Stimulated activated CD4-positive, alpha-beta T cell treated with anti-CD3 and anti-CD28 coated beads, Interleukin-2, amount 100 ng/mL, for 48 hours (primary cell): Measurements from ENCODE around the gene FBN1.

Source experiments
- DNase-seq, 2 donors: peaks; one replicate each; pipeline ENCODE4 v3.0.0-alpha.2; 2020

FBN1 gene

DNA sequence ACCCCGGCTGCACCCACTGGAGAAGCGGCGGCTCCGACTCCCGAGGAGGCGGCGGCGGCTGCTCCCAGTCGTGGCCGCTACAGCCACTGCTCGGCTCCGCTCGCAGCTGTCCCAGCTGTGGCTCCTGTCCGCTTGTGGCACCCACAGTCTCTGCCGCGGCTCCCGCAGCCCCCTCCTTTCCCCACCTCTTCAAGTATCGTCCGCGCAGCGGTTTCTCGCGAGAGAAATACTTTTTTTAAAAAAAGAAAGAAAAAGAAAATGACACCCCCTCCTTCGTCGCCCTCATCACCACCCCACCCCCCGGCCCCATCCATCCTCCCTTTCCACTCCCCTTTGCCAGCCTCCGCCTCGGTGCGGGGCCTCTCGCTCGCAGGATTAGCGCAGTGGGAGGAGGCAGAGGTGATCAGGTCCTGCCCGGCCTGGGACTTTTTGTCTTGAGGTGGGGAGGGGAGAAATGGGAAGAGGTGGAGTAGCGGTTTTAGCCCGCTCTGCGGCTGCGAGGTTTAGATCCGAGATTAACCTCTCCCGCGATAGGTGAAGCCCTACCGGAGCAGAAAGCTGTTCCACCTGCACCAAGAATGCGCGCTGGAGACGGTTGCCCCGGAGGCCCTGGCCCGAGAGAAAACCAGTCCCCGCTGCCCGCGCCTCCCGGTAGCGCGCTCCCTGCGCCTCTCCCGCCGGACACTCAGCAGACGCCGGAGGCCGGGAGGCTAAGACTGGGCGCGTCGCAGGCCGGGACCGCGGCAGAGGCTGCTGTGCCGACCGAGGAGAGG lies at the start of gene FBN1:
Gene FBN1 (minus strand): TSS at position 152 of the 773 bp plus-strand sequence. CDS start 940 bp downstream, outside the sequence.
- DNase-seq = no peak

- DNase-seq = no peak
These were observed 48.0 kb upstream of the FBN1 start for GRCh38 chr15:48693484-48693883.

GRCh38 chr15:48688493-48688892 lies 43.0 kb upstream of the FBN1 start:
- DNase-seq = no peak

DNA sequence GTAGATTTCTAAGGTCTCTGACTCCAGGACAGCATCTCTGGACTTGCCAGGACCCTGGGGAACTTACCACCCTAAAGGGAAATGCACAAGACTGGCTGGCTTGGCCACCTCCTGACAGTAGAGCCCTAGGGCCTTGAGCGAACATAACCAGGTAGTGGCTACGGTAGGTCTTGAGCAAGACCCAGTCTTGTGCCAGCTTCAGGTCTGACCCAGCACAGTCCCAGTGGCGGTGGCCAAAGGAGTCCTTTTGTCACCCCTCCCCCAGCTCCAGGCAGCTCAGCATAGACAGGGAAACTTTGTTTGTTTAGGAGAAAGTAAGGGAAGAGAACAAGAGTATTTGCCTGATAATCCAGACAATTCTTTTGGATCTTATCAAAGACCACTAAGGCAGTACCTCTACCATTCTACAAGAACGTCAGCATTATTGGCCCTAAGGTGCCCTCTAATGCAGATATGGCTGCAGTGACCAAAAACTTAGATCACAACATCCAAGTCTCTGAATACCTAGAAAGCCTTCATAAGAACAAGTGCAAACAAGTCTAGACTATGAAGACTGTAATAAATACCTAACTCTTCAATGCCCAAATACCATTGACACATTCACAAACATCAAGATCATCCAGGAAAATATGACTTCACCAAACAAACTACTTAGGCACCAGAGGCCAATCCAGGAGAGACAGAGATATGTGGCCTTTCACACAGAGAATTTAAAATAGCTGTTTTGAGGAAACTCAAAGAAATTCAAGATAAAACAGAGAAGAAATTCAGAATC lies 38.7 kb upstream of the FBN1 start:
- DNase-seq = no peak

GRCh38 chr15:48682942-48683651 lies 37.6 kb upstream of the FBN1 start:
- no peak for DNase-seq

- no peak for DNase-seq
These were observed 35.8 kb upstream of the FBN1 start for GRCh38 chr15:48681353-48681752.

GRCh38 chr15:48680841-48681240 lies 35.3 kb upstream of the FBN1 start:
- DNase-seq = no peak

- DNase-seq = no peak
These were observed 34.4 kb upstream of the FBN1 start for GRCh38 chr15:48679952-48680351.

- DNase-seq = no peak
These were observed 33.3 kb upstream of the FBN1 start for GRCh38 chr15:48678851-48679250.

DNA sequence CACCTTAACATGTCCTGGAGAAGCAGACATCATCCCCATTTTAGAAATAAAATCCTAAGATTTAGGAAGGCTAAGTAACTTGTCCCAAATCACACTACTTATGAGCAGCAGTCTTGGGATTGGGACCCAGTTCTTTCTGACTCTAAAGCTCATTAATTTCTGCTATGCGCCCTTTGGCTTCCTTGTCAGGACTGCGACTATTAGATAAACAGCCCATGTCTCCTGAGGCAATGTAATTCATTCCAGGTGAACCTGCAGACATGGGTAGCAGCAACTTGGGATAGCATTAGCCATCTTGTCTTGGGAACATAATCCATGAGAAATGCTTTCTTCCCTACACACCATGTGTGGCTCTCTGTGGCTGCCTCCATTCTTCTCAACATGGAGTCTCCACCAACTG lies 32.3 kb upstream of the FBN1 start:
- no peak for DNase-seq

- no peak for DNase-seq
These were observed 29.9 kb upstream of the FBN1 start for GRCh38 chr15:48675436-48675835.

GRCh38 chr15:48674876-48675275 lies 29.4 kb upstream of the FBN1 start:
- no peak for DNase-seq

DNA sequence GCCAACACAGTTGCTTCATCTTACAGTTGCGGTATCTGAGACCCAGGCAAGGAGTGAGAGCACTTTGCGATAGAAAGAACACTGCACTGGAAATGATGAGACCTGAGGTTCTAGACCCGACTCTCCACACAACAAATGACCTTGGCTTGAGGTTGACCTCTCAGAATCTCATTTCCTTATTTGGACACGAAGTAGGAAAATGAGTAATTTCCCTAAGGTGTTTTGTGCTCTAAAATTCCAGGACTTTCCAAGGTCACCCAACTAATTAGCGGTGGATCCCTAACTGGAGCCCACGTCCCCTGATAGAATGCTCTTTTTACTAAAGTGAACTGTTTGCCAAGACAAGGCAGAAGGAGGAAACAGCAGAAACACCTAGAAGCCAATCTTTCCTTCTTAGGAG lies 26.7 kb upstream of the FBN1 start:
- no peak for DNase-seq

DNA sequence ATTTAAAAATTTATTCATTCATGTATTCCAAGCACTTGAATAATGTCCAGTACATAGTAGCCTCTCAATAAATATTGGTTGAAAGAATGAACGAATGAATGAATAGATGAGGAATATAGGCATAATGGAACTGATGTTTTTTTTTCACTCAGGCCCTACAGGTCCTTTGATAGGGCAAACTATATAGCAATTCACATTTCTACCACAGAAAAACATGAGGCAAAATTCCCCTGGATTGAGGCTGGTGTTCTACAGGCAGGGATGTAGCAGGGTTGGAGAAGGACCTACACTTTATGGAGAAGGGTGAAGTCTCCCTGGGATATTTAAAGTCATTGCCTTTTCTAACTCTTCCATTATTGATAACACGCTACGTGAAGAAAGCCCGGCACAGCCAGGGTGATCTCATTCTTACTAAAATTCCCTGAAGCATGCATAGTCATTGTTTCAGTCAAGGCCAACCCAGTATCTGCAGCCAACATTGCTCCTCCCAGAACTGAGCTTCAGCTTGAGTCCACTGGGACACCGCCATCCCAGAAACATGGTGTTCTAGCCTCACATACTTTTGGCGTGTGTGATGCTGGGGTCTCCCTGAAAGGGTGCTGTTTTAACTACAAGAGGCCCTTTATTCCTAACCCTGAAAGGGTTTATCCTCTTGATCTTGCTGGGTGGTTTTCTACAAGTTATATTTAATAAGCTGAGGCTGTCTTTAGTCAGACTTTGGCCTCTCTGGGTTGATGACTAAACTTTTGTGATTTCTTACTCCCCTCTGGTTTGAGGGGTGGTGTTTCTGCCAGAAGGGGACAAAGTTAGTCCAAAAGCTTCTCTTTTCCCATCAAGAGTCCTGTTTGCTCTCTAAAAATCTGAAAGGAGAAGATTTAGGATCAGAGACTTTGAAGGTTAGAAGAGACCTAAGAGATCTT lies 25.9 kb upstream of the FBN1 start:
- no peak for DNase-seq

DNA sequence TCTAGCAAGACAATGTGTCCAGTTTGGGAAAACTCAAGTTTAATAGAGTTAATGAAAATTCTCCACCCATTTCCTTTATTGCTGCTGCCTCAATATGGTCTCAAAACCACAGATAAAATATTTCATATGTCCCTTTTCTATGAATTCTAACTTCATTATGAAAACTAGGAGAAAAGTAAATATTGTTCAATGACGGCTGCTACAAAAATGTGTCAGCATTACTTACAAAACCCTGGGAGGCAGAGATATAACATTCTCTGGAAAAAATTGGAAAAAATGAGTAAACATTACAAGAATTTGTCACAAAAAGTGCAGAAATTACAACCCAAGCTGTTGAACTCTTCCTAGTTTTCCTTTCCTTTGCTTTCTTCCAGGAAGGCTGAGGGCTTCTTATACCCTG lies 22.2 kb upstream of the FBN1 start:
- DNase-seq = no peak

DNA sequence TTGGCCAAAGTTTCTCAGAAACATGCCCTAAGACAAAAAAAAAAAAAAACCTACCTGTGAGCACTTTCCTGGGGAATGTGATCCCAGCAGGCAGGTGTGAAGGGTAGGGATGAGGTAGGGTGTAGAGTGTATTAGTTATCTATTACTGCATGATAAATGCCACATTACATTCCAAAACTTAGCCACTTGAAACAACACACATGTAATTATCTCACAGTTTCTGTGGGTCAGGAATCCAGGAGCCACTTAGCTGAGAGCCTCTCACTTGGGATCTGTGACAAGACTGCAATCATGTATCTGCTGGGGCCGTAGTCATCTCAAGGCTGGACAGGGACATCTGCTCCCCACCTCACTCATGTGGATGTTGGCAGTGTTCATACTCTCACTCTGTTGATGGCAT lies 18.9 kb upstream of the FBN1 start:
- DNase-seq = no peak

GRCh38 chr15:48657950-48658591 lies 12.6 kb upstream of the FBN1 start:
- no peak for DNase-seq

DNA sequence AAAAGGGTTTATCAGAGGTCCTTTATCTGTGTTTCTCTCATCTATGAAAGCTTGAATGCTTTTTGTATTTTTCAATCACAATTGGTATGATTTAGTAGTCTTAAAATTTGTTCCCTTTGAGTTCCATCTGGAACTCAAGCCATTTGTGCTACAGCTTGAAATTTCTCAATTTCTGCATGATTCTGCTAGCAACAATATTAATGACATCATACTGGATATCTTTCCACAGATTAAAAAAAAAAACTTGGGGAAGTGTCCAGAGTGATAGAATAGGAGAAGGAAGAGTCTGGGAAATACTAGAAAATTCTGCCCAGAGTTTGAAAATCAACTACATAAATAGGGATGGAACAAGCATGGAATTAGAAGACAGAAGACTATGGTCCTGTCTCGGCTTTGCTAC lies 9.3 kb upstream of the FBN1 start:
- DNase-seq = no peak

GRCh38 chr15:48653913-48654670 lies 8.6 kb upstream of the FBN1 start:
- no peak for DNase-seq

DNA sequence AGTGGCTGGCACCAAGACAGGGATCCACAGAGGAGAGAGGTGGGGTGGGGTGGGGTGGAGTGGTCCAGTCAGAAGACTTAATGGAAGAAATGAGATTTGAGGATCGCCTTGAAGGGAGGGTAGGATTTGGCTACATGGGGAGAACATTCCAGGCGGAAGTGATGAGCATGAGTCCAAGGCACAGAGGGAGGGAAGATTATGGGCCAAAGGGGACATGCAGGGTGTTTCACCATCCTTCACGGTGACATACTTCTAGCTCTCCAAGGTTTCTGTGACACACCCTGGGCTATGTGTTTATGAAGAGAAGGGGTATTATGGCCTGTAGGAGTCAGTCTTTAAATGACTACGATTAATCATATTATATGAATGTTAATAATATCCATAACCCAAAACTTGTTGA lies 7.7 kb upstream of the FBN1 start:
- no peak for DNase-seq

GRCh38 chr15:48652510-48653076 lies 7.1 kb upstream of the FBN1 start:
- no peak for DNase-seq
